DND-41 (cell line): Measurements from ENCODE around the gene LRP6.
"Not testable (repeated sequence)": the region's sequence is repeated elsewhere in the genome, so short reads cannot be mapped to it uniquely, and the experiment has no call there.

ENCODE experiments used
- ATAC-seq: fragments of 200-7000 bp; cut with Tn5 transposase; 3 replicates; pipeline ENCODE4 v1.9.1; 2021; ENCODE audit warnings: low read depth; ENCODE audit not compliant: insufficient read depth
- DNase-seq: peaks from one replicate; pipeline ENCODE4 v3.0.0-alpha.2; 2020
- H2AFZ ChIP-seq: 2 replicates; pipeline ENCODE4 v1.6.0; 2012; ENCODE audit warnings: low read depth, low read length
- H3K27ac ChIP-seq: 2 replicates; pipeline ENCODE4 v1.5.1; 2012; ENCODE audit warnings: low read length, inconsistent platforms
- H3K27me3 ChIP-seq: fragments of 200-600 bp; sonication (generic); 2 replicates; pipeline ENCODE4 v1.6.0; 2012; ENCODE audit warnings: low read length, mild to moderate bottlenecking, inconsistent platforms; ENCODE audit not compliant: insufficient read depth, poor library complexity
- H3K36me3 ChIP-seq: 2 replicates; pipeline ENCODE4 v1.5.1; 2012; ENCODE audit warnings: low read length, inconsistent platforms; ENCODE audit not compliant: insufficient read depth
- H3K4me1 ChIP-seq: 2 replicates; pipeline ENCODE4 v1.5.1; 2012; ENCODE audit warnings: mild to moderate bottlenecking, low read length; ENCODE audit not compliant: insufficient read depth
- H3K4me2 ChIP-seq: 2 replicates; pipeline ENCODE4 v1.6.0; 2012; ENCODE audit warnings: mild to moderate bottlenecking, moderate library complexity, low read length, inconsistent platforms; ENCODE audit not compliant: insufficient read depth
- H3K4me3 ChIP-seq, 2 experiments: fragments of 200-600 bp in 1 of 2; shearing (Covaris generic) in 1 of 2; 2 replicates each; pipeline ENCODE4 v1.5.1; 2012 to 2016; ENCODE audit warnings: inconsistent platforms in 2 of 2, low read length in 2 of 2, mild to moderate bottlenecking in 2 of 2, low read depth in 1 of 2, moderate library complexity in 1 of 2
- H3K79me2 ChIP-seq: 2 replicates; pipeline ENCODE4 v1.6.0; 2012; ENCODE audit warnings: low read length, inconsistent platforms; ENCODE audit not compliant: insufficient read depth
- H3K9ac ChIP-seq: 2 replicates; pipeline ENCODE4 v1.6.0; 2012; ENCODE audit warnings: low read depth, mild to moderate bottlenecking, inconsistent platforms, low read length, moderate library complexity
- H3K9me3 ChIP-seq: 2 replicates; pipeline ENCODE4 v1.5.1; 2012; ENCODE audit warnings: low read length, moderate library complexity, mild to moderate bottlenecking, inconsistent platforms; ENCODE audit not compliant: insufficient read depth, severe bottlenecking
- H4K20me1 ChIP-seq: 2 replicates; pipeline ENCODE4 v1.6.0; 2012; ENCODE audit warnings: low read length; ENCODE audit not compliant: insufficient read depth
- EZH2 ChIP-seq: IDR thresholded peaks from 3 replicates; pipeline ENCODE4 v1.6.1; 2012; ENCODE audit warnings: borderline replicate concordance, low read depth, mild to moderate bottlenecking, moderate library complexity, low read length, inconsistent platforms; ENCODE audit not compliant: severe bottlenecking
- TF ChIP-seq, protein P1 (sequence below): IDR thresholded peaks from 2 replicates; pipeline ENCODE4 v1.5.1; 2012; ENCODE audit warnings: borderline replicate concordance, low read length, moderate library complexity, mild to moderate bottlenecking; ENCODE audit not compliant: poor library complexity, severe bottlenecking; ENCODE audit errors: extremely low read depth

The LRP6 gene

DNA sequence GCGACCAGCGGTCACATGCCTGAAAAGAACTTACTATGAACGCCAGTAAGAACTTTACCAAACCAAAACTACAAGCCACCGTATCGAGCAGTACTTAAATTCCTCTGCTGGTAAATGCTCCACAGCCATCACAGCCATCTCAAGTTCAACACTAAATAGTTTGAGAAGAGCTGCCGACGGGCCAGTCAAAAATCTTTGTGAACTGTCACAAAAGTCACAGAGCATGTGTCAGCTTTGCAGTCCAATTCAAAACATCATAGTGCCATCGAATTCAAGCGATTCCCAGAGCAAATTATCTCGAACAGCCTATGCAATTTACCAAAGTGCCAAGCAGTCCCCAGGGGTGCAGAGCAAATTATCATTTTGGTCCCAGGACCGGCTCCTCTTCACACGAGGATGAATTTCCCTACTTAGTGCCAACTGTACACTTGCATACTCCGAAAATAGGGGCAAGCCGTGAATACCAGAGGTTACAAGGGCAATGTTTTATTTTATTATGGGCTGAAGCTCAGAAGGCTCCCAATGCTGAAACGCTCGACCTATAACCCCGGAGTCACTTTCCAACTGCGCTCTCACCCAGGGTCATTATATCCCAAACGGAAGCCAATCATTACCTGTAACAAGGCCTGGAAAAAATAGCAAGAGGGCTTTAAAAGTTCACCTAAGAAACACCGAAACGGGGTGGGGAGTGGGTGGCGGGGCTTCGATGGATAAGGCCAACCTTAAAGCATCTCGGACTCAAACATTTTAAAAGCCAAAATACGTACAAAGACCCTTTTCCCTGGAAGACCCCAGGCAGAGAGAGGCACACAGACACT is 1.1 kb downstream of the LRP6 start:
- Histone ChIP-seq H3K4me1 (peaks cover 26% of the 10 kb centered on the region), H3K9ac (peak overlapping the region; percentile 75), H3K36me3 (no peaks in the 10 kb centered on the region), H3K27ac (peak overlapping the region; percentile 91; the same call in 1 of the 2 replicates), H3K27me3 (peaks cover 25% of the 10 kb centered on the region), H2AFZ (peak overlapping the region; percentile 99), H3K4me3 (peak overlapping the region; percentile 46 to 93; a peak in 3 of 4 replicates), H3K4me2 (peak overlapping the region; percentile 95), H3K9me3 (no peaks in the 10 kb centered on the region), H4K20me1 (no peaks in the 10 kb centered on the region), H3K79me2 (peaks cover 38% of the 10 kb centered on the region)
- no peak for ATAC-seq
- TF ChIP-seq EZH2 = no peak
- TF ChIP-seq, protein P1, sequence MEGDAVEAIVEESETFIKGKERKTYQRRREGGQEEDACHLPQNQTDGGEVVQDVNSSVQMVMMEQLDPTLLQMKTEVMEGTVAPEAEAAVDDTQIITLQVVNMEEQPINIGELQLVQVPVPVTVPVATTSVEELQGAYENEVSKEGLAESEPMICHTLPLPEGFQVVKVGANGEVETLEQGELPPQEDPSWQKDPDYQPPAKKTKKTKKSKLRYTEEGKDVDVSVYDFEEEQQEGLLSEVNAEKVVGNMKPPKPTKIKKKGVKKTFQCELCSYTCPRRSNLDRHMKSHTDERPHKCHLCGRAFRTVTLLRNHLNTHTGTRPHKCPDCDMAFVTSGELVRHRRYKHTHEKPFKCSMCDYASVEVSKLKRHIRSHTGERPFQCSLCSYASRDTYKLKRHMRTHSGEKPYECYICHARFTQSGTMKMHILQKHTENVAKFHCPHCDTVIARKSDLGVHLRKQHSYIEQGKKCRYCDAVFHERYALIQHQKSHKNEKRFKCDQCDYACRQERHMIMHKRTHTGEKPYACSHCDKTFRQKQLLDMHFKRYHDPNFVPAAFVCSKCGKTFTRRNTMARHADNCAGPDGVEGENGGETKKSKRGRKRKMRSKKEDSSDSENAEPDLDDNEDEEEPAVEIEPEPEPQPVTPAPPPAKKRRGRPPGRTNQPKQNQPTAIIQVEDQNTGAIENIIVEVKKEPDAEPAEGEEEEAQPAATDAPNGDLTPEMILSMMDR = no peak
- no peak for DNase-seq

DNA sequence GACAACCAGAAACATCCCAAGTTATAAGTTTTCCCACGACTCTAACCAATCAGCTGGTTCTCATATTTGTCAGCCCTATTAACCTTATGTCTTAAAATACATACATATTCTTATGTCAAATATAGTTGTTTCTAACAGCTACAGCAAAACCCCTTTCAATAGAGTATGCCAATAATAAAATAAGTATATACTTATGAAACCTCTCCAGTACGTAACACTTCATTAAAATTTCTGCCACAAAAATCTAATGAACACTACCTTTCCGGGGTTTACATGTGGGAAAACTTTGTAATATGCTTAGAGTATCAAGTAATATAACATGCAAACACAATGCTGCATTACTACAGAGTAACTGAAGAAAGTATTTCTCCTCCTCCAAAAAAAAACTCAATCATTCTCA is 1.8 kb downstream of the LRP6 start:
- no peak overlapping the region for H2AFZ ChIP-seq
- no peak for DNase-seq
- H3K4me1 ChIP-seq = peaks cover 26% of the 10 kb centered on the region
- H3K9ac ChIP-seq = peak overlapping the region; percentile 75; the same call in 1 of the 2 replicates
- H3K79me2 ChIP-seq = peaks cover 42% of the 10 kb centered on the region
- H3K9me3 ChIP-seq = no peaks in the 10 kb centered on the region
- H3K4me2 ChIP-seq = peak overlapping the region; percentile 95; the same call in 1 of the 2 replicates
- H4K20me1 ChIP-seq = no peaks in the 10 kb centered on the region
- peak overlapping the region in 1 of 2 experiments; percentile 93; a peak in 1 of 4 replicates for H3K4me3 ChIP-seq
- no peaks in the 10 kb centered on the region for H3K36me3 ChIP-seq
- TF ChIP-seq, protein P1 = no peak
- no peak for TF ChIP-seq EZH2
- no peak overlapping the region for H3K27ac ChIP-seq
- peaks cover 25% of the 10 kb centered on the region for H3K27me3 ChIP-seq
- ATAC-seq = no peak

DNA sequence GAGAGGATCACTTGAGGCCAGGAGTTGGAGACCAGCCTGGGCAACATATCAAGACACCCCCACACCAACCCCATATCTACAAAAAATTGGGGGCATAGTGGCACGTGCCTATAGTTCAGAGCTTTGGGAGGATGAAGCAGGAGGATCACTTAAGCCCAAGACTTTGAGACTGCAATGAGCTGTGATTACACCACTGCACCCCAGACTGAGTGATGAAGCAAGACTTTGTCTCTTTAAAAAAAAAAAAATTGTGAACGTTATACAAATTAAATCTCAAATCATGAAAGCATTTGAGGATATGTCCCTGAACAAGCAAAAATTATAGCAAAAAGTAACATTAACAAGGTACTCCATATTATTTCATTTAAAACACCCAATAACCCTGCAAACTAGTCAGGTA is 2.9 kb downstream of the LRP6 start:
- H3K4me3 ChIP-seq = no peak overlapping the region
- no peak for DNase-seq
- no peaks in the 10 kb centered on the region for H3K9me3 ChIP-seq
- TF ChIP-seq, protein P1 = no peak
- no peak for TF ChIP-seq EZH2
- ATAC-seq = no peak
- H3K36me3 ChIP-seq = no peaks in the 10 kb centered on the region
- no peak overlapping the region for H2AFZ ChIP-seq
- H3K27ac ChIP-seq = no peak overlapping the region
- H3K4me1 ChIP-seq = peaks cover 26% of the 10 kb centered on the region
- H3K4me2 ChIP-seq = peak overlapping the region; percentile 95; the same call in 1 of the 2 replicates
- no peak overlapping the region for H3K9ac ChIP-seq
- no peaks in the 10 kb centered on the region for H4K20me1 ChIP-seq
- H3K27me3 ChIP-seq = peaks cover 25% of the 10 kb centered on the region
- H3K79me2 ChIP-seq = peaks cover 45% of the 10 kb centered on the region

GRCh38 chr12:12256291-12256757 is 10.5 kb downstream of the LRP6 start:
- not testable (repeated sequence) for DNase-seq, H4K20me1 ChIP-seq, H2AFZ ChIP-seq, H3K27ac ChIP-seq, H3K9ac ChIP-seq, H3K4me2 ChIP-seq, H3K4me3 ChIP-seq, H3K4me1 ChIP-seq, H3K27me3 ChIP-seq, H3K36me3 ChIP-seq, ATAC-seq, H3K9me3 ChIP-seq
- peaks cover 19% of the 10 kb centered on the region for H3K79me2 ChIP-seq
